GM10248 (cell line): ENCODE measurements around the gene SNTG2.

Experiments
- CTCF ChIA-PET: fragments of 300-600 bp; sonication (Branson Sonifier 250); formaldehyde crosslinking; extraction: SDS; loops from one replicate; lab custom pipeline; 2021; ENCODE audit warnings: antibody characterized with exemption; lab: Yijun Ruan, JAX
- POLR2A ChIA-PET: fragments of 350-650 bp; sonication (Branson Sonifier 250); formaldehyde crosslinking; extraction: SDS; loops from one replicate; lab custom pipeline; 2020; ENCODE audit warnings: antibody characterized with exemption; lab: Yijun Ruan, JAX
- DNase-seq: peaks from one replicate; pipeline ENCODE4 v3.0.0; 2012; ENCODE audit errors: extremely low spot score
- CTCF ChIP-seq: IDR thresholded peaks from 2 replicates; pipeline ENCODE4 v1.5.1; 2012; ENCODE audit warnings: mild to moderate bottlenecking, low read depth; ENCODE audit errors: extremely low read depth, missing control alignments, control extremely low read depth

The SNTG2 gene

DNA sequence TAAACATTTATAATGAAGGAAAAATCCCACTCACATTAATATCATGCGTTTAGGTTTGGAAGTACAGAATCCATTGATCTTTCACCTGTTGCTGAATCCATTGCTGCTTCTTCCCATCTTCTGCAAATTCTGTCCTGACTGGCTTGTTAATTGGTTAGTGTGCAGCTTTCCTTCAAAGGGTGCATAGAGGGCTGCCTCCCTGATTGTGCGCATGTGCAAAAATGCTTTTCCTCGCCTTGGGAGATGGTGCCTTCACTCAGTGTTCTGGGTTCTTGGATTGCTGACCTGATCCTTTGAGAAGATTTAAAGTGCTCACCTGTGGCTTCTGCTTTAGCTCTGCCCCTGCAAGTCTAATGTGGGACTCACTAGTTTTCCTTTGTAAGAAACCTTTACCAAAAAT lies 231.2 kb downstream of the SNTG2 start:
- ChIA-PET POLR2A (no interaction called here), CTCF (no interaction called here)
- no peak for TF ChIP-seq CTCF
- no peak for DNase-seq

- no peak for TF ChIP-seq CTCF
- no peak for DNase-seq
- ChIA-PET POLR2A (no interaction called here), CTCF (no interaction called here)
These were observed 232.7 kb downstream of the SNTG2 start for GRCh38 chr2:1183300-1183699.

GRCh38 chr2:1186421-1186820 lies 235.8 kb downstream of the SNTG2 start:
- no peak for TF ChIP-seq CTCF
- POLR2A ChIA-PET, result no interaction called here
- CTCF ChIA-PET, result no interaction called here
- no peak for DNase-seq

DNA sequence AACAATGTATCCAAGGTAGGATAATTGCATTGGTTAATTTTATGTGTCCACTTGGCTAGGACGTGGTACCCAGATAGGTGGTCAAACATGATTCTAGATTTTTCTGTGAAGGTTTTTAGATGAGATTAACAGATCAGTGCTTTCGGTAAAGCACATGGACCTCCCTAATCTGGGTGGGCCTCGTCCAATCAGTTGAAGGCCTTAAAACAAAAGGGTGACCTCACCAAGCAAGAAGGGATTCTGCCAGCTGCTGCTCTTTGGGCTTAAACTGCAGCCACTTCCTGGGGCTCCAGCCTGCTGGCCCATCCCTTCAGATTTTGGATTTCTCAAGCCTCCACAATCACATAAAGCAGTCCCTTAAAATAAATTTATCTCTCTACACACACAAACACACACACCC lies 236.5 kb downstream of the SNTG2 start:
- POLR2A ChIA-PET, result no interaction called here
- DNase-seq, result no peak
- no peak for TF ChIP-seq CTCF
- CTCF ChIA-PET, result no interaction called here

GRCh38 chr2:1192121-1192520 lies 241.5 kb downstream of the SNTG2 start:
- ChIA-PET CTCF (no interaction called here), POLR2A (no interaction called here)
- DNase-seq, result no peak
- TF ChIP-seq CTCF, result no peak

DNA sequence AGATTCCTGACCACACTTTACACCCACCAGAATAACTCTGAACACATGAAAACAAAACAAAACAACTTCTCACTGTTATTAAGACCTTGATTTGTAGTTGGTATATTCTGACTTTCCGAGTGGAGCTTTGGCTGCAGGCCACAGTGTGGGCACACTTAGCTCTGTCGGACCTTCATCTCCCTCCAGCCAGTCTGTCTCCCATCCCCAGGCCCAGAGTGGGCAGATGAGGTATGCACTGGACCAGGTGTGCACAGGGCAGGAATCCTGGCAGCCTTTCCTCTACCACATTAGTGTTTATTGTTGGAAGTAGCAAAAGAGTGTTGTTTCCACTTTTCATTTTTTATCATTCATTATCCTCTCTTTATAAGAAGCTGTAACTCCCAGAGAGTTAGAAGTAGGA lies 243.2 kb downstream of the SNTG2 start:
- DNase-seq, result no peak
- no peak for TF ChIP-seq CTCF
- POLR2A ChIA-PET, result no interaction called here
- CTCF ChIA-PET, result no interaction called here

- POLR2A ChIA-PET, result no interaction called here
- DNase-seq, result no peak
- TF ChIP-seq CTCF, result no peak
- CTCF ChIA-PET, result no interaction called here
These were observed 253.1 kb downstream of the SNTG2 start for GRCh38 chr2:1203772-1204171.
